G401 (cell line): ENCODE data around the gene LRRC57. TPM values are rescaled to one million over a fixed set of nuclear protein-coding genes. Genes with fewer than 3 reads are reported as not detected.
A peak's percentile ranks its signal among the peaks of the same experiment; 100 is the strongest.

Experiments
- DNase-seq: peaks from one replicate; pipeline ENCODE4 v3.0.0-alpha.2; 2015; ENCODE audit warnings: low spot score
- in situ Hi-C: cut with HindIII; loops from 2 replicates; pipeline ENCODE4 v1.10.0; 2016; ENCODE audit warnings: low sequenced_read_pairs, mixed read lengths
- total RNA-seq: library from RNA; depleted of rRNA; stranded (reverse); fragments of >200 nt; shearing (Covaris generic); gene quantifications from 2 replicates; pipeline ENCODE4 v1.2.3, GENCODE V29; 2014; rRNA removed

Gene LRRC57
- total RNA-seq, 1 experiment from 2014 or later = 26.2 TPM

DNA sequence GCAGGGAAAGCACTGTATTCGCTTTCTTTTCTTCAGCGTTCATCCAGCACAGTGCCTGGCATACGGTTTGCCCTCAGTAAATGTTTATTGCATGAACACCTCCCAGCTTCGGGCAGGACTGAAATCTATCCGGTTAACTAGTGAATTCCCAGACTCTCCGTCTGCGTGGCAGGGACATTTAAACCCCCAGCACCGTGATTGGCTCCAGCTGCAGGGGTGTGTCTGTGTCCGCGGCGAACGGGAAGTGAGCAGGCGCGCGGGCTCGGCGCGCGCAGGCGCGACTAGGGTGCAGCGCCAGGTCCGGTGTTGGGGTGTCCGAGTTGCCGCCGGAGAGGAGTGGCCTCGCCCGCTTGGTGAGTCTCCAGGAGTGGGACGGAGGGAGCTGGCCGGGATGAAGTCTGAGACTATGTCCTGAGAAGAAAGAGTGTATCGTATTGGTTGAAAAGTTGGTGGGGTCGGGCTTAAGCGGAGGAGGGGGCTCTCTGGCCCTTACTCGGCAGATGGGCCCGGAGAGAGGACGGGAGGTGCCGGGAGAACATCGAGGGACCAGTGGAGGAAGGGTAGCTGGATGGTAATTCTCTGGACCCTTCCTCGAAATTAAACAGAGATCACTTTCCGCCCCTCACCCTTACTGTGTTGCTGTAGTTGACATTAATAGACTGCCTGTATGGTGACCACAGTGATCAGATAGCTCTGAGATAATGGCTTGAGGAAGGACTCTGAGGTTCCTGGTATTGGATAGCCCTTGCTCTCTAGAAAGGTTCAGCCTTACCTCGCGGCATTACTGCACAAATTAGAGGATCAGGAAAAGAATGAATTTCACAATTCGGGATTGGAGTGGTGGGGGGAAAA is 53.0 kb downstream of the LRRC57 start, which contains the start of gene SNAP23:
TSS of gene SNAP23 (plus strand) at position 274 of the 852 bp plus-strand sequence. CDS start 16,213 bp downstream, outside the sequence.
- in situ Hi-C loops = no loop called here

DNA sequence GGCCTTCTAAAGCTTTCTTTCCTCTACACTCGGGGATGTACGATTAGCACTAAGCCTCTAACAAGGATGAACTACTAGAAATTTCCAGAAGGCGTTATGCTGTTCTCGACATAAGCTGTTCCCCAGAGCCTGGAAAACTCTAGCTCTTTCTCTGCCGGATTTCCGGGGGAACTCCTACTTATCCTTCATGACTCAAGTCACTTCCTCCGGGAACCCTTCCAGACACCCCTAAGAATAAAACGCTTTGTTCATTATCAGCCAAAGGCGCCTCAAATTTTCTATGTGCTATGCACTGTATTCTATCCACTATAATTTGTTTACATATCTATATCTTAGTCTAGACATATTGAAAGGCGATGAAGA is 53.6 kb downstream of the LRRC57 start:
- in situ Hi-C loops = no loop called here
- peak; percentile 75 for DNase-seq

More for the DNA sequence above, 53.0 kb downstream of the LRRC57 start, which contains the start of gene SNAP23:
- DNase-seq = peak; percentile 96

DNA sequence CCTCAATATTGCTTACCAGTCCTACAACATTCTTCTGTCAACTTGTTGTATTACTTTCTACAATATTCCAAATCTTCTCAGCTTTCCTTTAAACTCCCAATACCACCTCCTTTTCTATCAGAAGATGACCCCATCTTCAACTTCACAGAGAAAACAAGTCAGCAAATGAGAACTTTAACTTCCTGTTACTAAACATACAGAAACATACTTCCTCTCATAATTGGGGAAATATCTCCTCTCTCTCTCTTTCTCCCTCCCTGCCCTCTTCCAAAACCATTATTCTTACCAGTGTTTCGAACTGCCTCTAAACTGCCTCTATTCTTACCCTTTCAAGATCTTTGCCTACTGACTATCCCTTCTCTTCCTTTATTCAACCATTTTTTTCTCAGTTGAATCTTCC is 54.9 kb downstream of the LRRC57 start:
- no peak for DNase-seq
- in situ Hi-C loops = no loop called here

DNA sequence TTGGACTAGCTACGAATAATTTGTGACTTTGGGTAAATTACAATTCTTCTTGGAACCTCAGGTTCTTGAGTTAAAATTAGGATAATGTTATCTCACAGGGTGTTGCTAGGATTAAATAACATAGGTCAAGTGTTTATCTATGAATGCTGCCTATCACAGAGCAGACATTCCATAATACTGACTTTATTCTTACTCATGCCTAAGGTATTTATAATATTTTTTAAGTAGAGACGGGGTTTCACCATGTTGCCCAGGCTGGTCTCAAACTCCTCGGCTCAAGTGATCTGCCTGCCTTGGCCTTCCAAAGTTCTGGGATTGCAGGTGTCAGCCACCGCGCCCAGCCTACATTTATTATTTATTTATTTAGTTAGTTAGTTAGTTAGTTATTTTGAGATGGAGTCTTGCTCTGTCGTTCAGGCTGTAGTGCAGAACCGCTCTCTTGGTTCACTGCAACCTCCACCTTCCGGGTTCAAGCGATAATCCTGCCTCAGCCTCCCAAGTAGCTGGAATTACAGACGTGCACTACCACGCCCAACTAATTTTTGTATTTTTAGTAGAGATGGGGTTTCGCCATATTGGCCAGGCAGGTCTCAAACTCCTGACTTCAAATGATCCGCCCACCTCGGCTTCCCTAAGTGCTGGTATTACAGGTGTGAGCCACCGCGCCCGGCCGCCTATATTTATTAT is 56.9 kb downstream of the LRRC57 start:
- in situ Hi-C loops = no loop called here
- DNase-seq = no peak

DNA sequence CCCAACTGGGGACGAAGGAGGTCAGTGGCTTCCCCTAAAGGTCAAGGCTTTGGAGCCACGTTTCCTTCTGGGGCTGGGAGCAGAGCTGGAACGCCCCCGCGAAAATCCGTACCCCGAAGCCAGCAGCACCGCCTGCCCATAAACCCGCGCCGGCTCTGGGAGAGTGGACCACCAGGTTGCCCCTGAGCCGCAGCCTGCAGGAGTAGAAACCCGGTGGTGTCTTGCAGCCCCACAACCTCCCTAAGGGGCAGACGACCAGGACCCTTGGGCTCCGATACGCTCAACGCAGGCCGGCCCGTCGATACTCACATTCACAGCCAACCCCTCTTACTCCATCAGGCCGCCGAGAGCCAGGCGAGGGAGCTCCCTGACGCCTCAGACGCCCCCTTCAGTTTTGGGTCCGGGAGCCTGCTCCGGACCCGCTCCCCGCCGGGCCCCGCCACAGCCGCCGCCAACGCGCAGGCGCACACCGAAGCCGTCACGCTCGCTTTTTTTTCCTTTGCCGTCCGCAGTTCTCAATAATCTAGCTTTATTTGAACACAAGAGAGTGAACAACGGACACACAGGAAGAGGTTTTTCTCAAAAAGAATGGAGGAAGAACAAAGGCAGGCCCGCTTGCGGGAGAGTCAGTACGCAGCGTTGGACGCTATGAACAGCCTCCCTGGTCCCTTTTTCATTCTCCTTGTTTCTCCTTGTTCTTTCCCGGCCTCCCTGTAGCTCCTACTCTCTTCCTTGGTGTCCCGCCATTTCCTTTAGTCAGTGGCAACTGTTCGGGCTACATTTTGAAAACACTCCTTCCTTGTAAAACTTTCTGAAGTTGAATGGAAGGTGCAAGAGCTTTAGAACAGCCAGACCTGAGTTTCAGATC is 57.7 kb downstream of the LRRC57 start, which contains the start of gene ZNF106:
TSS of gene ZNF106 (minus strand) at position 471 of the 868 bp plus-strand sequence. CDS start 18,852 bp downstream, outside the sequence.
- peak; percentile 91 for DNase-seq
- in situ Hi-C loops = no loop called here

DNA sequence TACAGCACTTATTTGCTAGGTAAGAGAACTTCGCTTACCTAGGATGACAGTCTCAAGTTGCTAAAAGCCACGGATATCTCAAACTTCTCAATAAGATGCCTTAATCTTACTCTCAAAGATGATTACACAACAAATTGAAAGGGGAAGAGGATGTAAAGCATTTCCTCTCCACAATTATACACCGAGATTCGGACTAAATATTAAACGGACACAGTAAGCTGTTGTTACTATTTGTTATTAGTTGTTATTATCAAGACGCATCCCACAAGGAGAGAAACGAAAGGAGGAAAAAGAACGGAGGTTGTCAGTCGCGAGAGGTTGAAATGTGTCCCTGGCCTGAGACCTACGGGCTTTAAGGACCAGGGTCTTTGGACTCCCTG is 58.3 kb downstream of the LRRC57 start:
- in situ Hi-C loops = no loop called here
- DNase-seq = no peak

Other genes with a start within 250 kb of the LRRC57 start
- gene CAPN3, start 189.3 kb downstream of the LRRC57 start, total RNA-seq = 0.27 and 0.43 TPM in 2 replicates
- 100 and 134 TPM in 2 replicates for gene ZNF106, start 57.7 kb downstream of the LRRC57 start, total RNA-seq
- gene SNAP23, start 53.2 kb downstream of the LRRC57 start, total RNA-seq = 98.5 and 122 TPM in 2 replicates
- 18.2 and 39.1 TPM in 2 replicates for gene HAUS2, start within 50 bp of the LRRC57 start, total RNA-seq
- 2.5 and 4.0 TPM in 2 replicates for gene STARD9, start 26.8 kb upstream of the LRRC57 start, total RNA-seq
- gene CDAN1, start 188.3 kb upstream of the LRRC57 start, total RNA-seq = 12.6 and 17.7 TPM in 2 replicates